Measurements from ENCODE around the gene CERK.

CERK gene

GRCh38 chr22:46703171-46703995 is 34.7 kb downstream of the CERK start:
- TF ChIP-seq CTCF (IDR thresholded peaks at IDR 0.05; ENCODE audit: low read depth, low read length, missing control alignments) = no peak
- Histone ChIP-seq H3K36me3 (replicated peaks) (peaks cover 52% of the 10 kb centered on the region), H3K4me3 (ENCODE audit: low read depth, low read length) (no peak overlapping the region), H3K27me3 (replicated peaks) (no peaks in the 10 kb centered on the region), H3K27ac (no peak overlapping the region)
- in situ Hi-C loops (cut with HindIII; ENCODE audit: low pct_ligation_motif_present, low sequenced_read_pairs) = no loop called here
- no peak for DNase-seq

- no peak overlapping the region for H3K27ac ChIP-seq
- TF ChIP-seq CTCF (IDR thresholded peaks at IDR 0.05; ENCODE audit: low read depth, low read length, missing control alignments) = no peak
- H3K36me3 ChIP-seq (replicated peaks) = peaks cover 55% of the 10 kb centered on the region
- H3K4me3 ChIP-seq (ENCODE audit: low read depth, low read length) = no peak overlapping the region
- no peak for DNase-seq
- H3K27me3 ChIP-seq (replicated peaks) = no peaks in the 10 kb centered on the region
- in situ Hi-C loops (cut with HindIII; ENCODE audit: low pct_ligation_motif_present, low sequenced_read_pairs) = no loop called here
Measured at GRCh38 chr22:46701262-46701661, 36.8 kb downstream of the CERK start.

GRCh38 chr22:46699091-46699490 is 39.0 kb downstream of the CERK start:
- no peak for TF ChIP-seq CTCF (IDR thresholded peaks at IDR 0.05; ENCODE audit: low read depth, low read length, missing control alignments)
- DNase-seq = no peak
- H3K27ac ChIP-seq = no peak overlapping the region
- in situ Hi-C loops (cut with HindIII; ENCODE audit: low pct_ligation_motif_present, low sequenced_read_pairs) = no loop called here
- H3K4me3 ChIP-seq (ENCODE audit: low read depth, low read length) = no peak overlapping the region
- peaks cover 68% of the 10 kb centered on the region for H3K36me3 ChIP-seq (replicated peaks)
- no peaks in the 10 kb centered on the region for H3K27me3 ChIP-seq (replicated peaks)

GRCh38 chr22:46697811-46698515 is 40.1 kb downstream of the CERK start:
- H3K27me3 ChIP-seq (replicated peaks) = no peaks in the 10 kb centered on the region
- in situ Hi-C loops (cut with HindIII; ENCODE audit: low pct_ligation_motif_present, low sequenced_read_pairs) = no loop called here
- H3K27ac ChIP-seq = no peak overlapping the region
- peaks cover 76% of the 10 kb centered on the region for H3K36me3 ChIP-seq (replicated peaks)
- H3K4me3 ChIP-seq (ENCODE audit: low read depth, low read length) = no peak overlapping the region
- DNase-seq = no peak
- no peak for TF ChIP-seq CTCF (IDR thresholded peaks at IDR 0.05; ENCODE audit: low read depth, low read length, missing control alignments)

- no peak for DNase-seq
- Histone ChIP-seq H3K4me3 (ENCODE audit: low read depth, low read length) (no peak overlapping the region), H3K36me3 (replicated peaks) (peaks cover 75% of the 10 kb centered on the region), H3K27ac (no peak overlapping the region), H3K27me3 (replicated peaks) (no peaks in the 10 kb centered on the region)
- no peak for TF ChIP-seq CTCF (IDR thresholded peaks at IDR 0.05; ENCODE audit: low read depth, low read length, missing control alignments)
- in situ Hi-C loops (cut with HindIII; ENCODE audit: low pct_ligation_motif_present, low sequenced_read_pairs) = no loop called here
Measured at GRCh38 chr22:46696614-46697013, 41.4 kb downstream of the CERK start.
